Measurements from ENCODE around the gene PCK2. TPM values are rescaled to one million over a fixed set of nuclear protein-coding genes. Genes with fewer than 3 reads are reported as not detected.

PCK2 gene
- total and polyA plus RNA-seq, 2 of the 13 experiments (the other 11 are each of a cell fraction or from before 2014, with no cell fraction given), result 129 to 272 TPM

GRCh38 chr14:24081739-24082211 lies 12.3 kb upstream of the PCK2 start (continued):
- TF ChIP-seq REST (IDR thresholded peaks at IDR 0.05; ENCODE audit: borderline replicate concordance in 1 of 2, low read depth in 1 of 2, low read length in 2 of 2) (no peak), JUND (CRISPR knock-in tag; IDR thresholded peaks at IDR 0.05) (no peak), ZMYM2 (CRISPR knock-in tag; IDR thresholded peaks at IDR 0.05) (no peak), ZNF275 (CRISPR knock-in tag; IDR thresholded peaks at IDR 0.05; ENCODE audit: borderline replicate concordance) (0 out of 2 replicates have a peak, but pooled peaks have one; percentile 25), NFIB (CRISPR knock-in tag; IDR thresholded peaks at IDR 0.05; ENCODE audit: borderline replicate concordance) (no peak), ZBTB7B (CRISPR knock-in tag; IDR thresholded peaks at IDR 0.05) (peak; percentile 14), ZSCAN30 (CRISPR knock-in tag; IDR thresholded peaks at IDR 0.05) (no peak), RXRA (CRISPR knock-in tag; IDR thresholded peaks at IDR 0.05) (0 out of 2 replicates have a peak, but pooled peaks have one; percentile 6), MEIS1 (CRISPR knock-in tag; IDR thresholded peaks at IDR 0.05; ENCODE audit: borderline replicate concordance) (peak; percentile 52; the same call in 1 of the 2 replicates), DMAP1 (CRISPR knock-in tag; IDR thresholded peaks at IDR 0.05) (no peak), NFAT5 (CRISPR knock-in tag; IDR thresholded peaks at IDR 0.05) (no peak), ZFP41 (CRISPR knock-in tag; IDR thresholded peaks at IDR 0.05; ENCODE audit: borderline replicate concordance) (0 out of 2 replicates have a peak, but pooled peaks have one; percentile 1), ELK4 (CRISPR knock-in tag; IDR thresholded peaks at IDR 0.05; ENCODE audit: borderline replicate concordance) (0 out of 2 replicates have a peak, but pooled peaks have one; percentile 32), ZNF138 (CRISPR knock-in tag; IDR thresholded peaks at IDR 0.05; ENCODE audit: low read depth) (no peak), ZGPAT (CRISPR knock-in tag; IDR thresholded peaks at IDR 0.05) (0 out of 2 replicates have a peak, but pooled peaks have one; percentile 43), ZNF292 (CRISPR knock-in tag; IDR thresholded peaks at IDR 0.05; ENCODE audit: borderline replicate concordance, low read depth) (peak; percentile 2; the same call in 1 of the 2 replicates)
